ENCODE data around the gene YIPF6.
"Not testable (repeated sequence)": the region's sequence is repeated elsewhere in the genome, so short reads cannot be mapped to it uniquely, and the experiment has no call there.

The YIPF6 gene

GRCh38 chrX:68462653-68463052 lies 36.2 kb upstream of the YIPF6 start:
- H3K4me3 ChIP-seq (ENCODE audit: low read depth, low read length) = no peak overlapping the region
- no peak for TF ChIP-seq CTCF (IDR thresholded peaks at IDR 0.05; ENCODE audit: low read depth, low read length)

GRCh38 chrX:68463880-68464279 lies 35.0 kb upstream of the YIPF6 start:
- TF ChIP-seq CTCF (IDR thresholded peaks at IDR 0.05; ENCODE audit: low read depth, low read length) = no peak
- no peak overlapping the region for H3K4me3 ChIP-seq (ENCODE audit: low read depth, low read length)

GRCh38 chrX:68464796-68465195 lies 34.1 kb upstream of the YIPF6 start:
- H3K4me3 ChIP-seq (ENCODE audit: low read depth, low read length) = no peak overlapping the region
- no peak for TF ChIP-seq CTCF (IDR thresholded peaks at IDR 0.05; ENCODE audit: low read depth, low read length)

GRCh38 chrX:68480969-68481368 lies 17.9 kb upstream of the YIPF6 start:
- TF ChIP-seq CTCF (IDR thresholded peaks at IDR 0.05; ENCODE audit: low read depth, low read length) = no peak
- no peak overlapping the region for H3K4me3 ChIP-seq (ENCODE audit: low read depth, low read length)

GRCh38 chrX:68486198-68486597 lies 12.7 kb upstream of the YIPF6 start:
- H3K4me3 ChIP-seq (ENCODE audit: low read depth, low read length) = not testable (repeated sequence)

GRCh38 chrX:68487254-68487653 lies 11.6 kb upstream of the YIPF6 start:
- no peak overlapping the region for H3K4me3 ChIP-seq (ENCODE audit: low read depth, low read length)
- no peak for TF ChIP-seq CTCF (IDR thresholded peaks at IDR 0.05; ENCODE audit: low read depth, low read length)

- TF ChIP-seq CTCF (IDR thresholded peaks at IDR 0.05; ENCODE audit: low read depth, low read length) = no peak
- no peak overlapping the region for H3K4me3 ChIP-seq (ENCODE audit: low read depth, low read length)
Measured at GRCh38 chrX:68487924-68488323, 10.9 kb upstream of the YIPF6 start.

- H3K4me3 ChIP-seq (ENCODE audit: low read depth, low read length) = no peak overlapping the region
- no peak for TF ChIP-seq CTCF (IDR thresholded peaks at IDR 0.05; ENCODE audit: low read depth, low read length)
Measured at GRCh38 chrX:68488657-68489056, 10.2 kb upstream of the YIPF6 start.
